ENCODE measurements around the gene NACC1. TPM values are rescaled to one million over a fixed set of nuclear protein-coding genes. Genes with fewer than 3 reads are reported as not detected.

NACC1 gene
- total and polyA plus RNA-seq, 2 donors (not counting 3 experiments of a cell fraction or from before 2014, with no cell fraction given) = 97.6 to 120 TPM

- Histone ChIP-seq H3K9me3 (replicated peaks; ENCODE audit: control insufficient read depth, insufficient read depth, low read length) (no peaks in the 10 kb centered on the region), H3K27me3 (ENCODE audit: control insufficient read depth in 2 of 2, insufficient read depth in 2 of 2, low read length in 2 of 2) (no peaks in the 10 kb centered on the region), H3K9ac (replicated peaks; ENCODE audit: extremely low read depth, insufficient read depth, low read length) (no peak overlapping the region), H2AFZ (ENCODE audit: low read depth, low read length) (no peak overlapping the region), H3K79me2 (ENCODE audit: control insufficient read depth, insufficient read depth, low read length) (peaks cover 45% of the 10 kb centered on the region), H4K20me1 (replicated peaks; ENCODE audit: control insufficient read depth, extremely low read depth, insufficient read depth, low read length) (peaks cover 2% of the 10 kb centered on the region), H3K4me2 (ENCODE audit: insufficient read depth, low read length) (no peak overlapping the region), H3K9me1 (replicated peaks; ENCODE audit: control insufficient read depth, extremely low read depth, insufficient read depth, low read length) (no peaks in the 10 kb centered on the region), H3K36me3 (ENCODE audit: control insufficient read depth in 2 of 2, extremely low read depth in 1 of 2, insufficient read depth in 2 of 2, low read length in 2 of 2) (peaks cover 12 to 36% of the 10 kb centered on the region in 2 experiments), H3K27ac (ENCODE audit: insufficient read depth, low read depth, low read length) (no peak overlapping the region), H3K4me1 (ENCODE audit: control insufficient read depth, extremely low read depth, insufficient read depth, low read length) (no peaks in the 10 kb centered on the region), H3K4me3 (replicated peaks in 1 of 3; ENCODE audit: insufficient read depth in 1 of 3, low read depth in 1 of 3, low read length in 3 of 3) (no peak overlapping the region)
- no TSS peak for BruUV-seq (replicated peaks)
- no peak for DNase-seq (ENCODE audit: low read depth, low spot score)
- ChIA-PET POLR2A (no interaction called here), CTCF (no interaction called here)
- dilution Hi-C loops (cut with MboI; ENCODE audit: extremely low pct_ligation_motif_present, low sequenced_read_pairs) (no loop called here), intact Hi-C loops (cut with micrococcal nuclease) (no loop called here)
- TF ChIP-seq CTCF (IDR thresholded peaks at IDR 0.05; ENCODE audit: extremely low read depth in 1 of 2, insufficient read depth in 1 of 2, low read depth in 1 of 2, low read length in 2 of 2) = no peak
- TF ChIP-seq MYC (IDR thresholded peaks at IDR 0.05; ENCODE audit: low read depth, low read length) = no peak
- TF ChIP-seq JUN (IDR thresholded peaks at IDR 0.05; ENCODE audit: borderline replicate concordance, insufficient read depth, insufficient read length, low read depth) = no peak
- no peak for TF ChIP-seq POLR2A (IDR thresholded peaks at IDR 0.05; ENCODE audit: low read depth, low read length)
- TF ChIP-seq POLR2AphosphoS5 (IDR thresholded peaks at IDR 0.05; ENCODE audit: insufficient read depth, low read depth, low read length) = no peak
- TF ChIP-seq EZH2 (IDR thresholded peaks at IDR 0.05; ENCODE audit: borderline replicate concordance, low read depth, low read length, severe bottlenecking) = no peak
- TF ChIP-seq FOS (IDR thresholded peaks at IDR 0.05; ENCODE audit: borderline replicate concordance, insufficient read depth, low read length) = no peak
- FAIRE-seq = no peak
Measured at GRCh38 chr19:13134626-13135025, 16.6 kb downstream of the NACC1 start.
